Stimulated activated CD4-positive, alpha-beta T cell treated with anti-CD3 and anti-CD28 coated beads, Interleukin-4, amount 100 ng/mL, for 48 hours (primary cell): Measurements from ENCODE around the gene SERPINA4.
"Not testable (repeated sequence)": the region's sequence is repeated elsewhere in the genome, so short reads cannot be mapped to it uniquely, and the experiment has no call there.

ENCODE experiments used
- DNase-seq, 2 donors: peaks; one replicate each; pipeline ENCODE4 v3.0.0-alpha.2; 2020; ENCODE audit warnings: low read depth in 2 of 2

SERPINA4 gene

GRCh38 chr14:94591871-94592270, 30.6 kb downstream of the SERPINA4 start:
- no peak for DNase-seq

- DNase-seq = no peak
These were observed 31.2 kb downstream of the SERPINA4 start for GRCh38 chr14:94592457-94592856.

DNA sequence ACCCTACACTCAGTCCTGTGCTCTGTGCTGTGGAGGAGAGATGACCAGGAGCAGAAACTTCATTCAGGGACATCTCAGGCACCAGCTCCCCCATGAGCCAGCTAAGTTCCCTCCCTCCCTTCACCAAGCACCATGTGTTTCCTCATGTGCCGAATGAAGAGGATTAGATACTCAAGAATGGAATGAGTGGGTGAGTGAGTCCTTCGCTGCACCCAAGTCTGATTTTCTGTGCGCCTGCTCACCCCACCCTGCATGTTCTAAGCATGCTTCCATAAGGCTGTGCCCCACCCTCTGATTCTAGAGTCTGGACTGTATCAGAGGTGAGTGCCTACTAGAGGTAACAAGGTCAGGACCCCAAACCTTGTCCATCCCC, 32.1 kb downstream of the SERPINA4 start:
- no peak for DNase-seq

- DNase-seq = no peak
These were observed 32.6 kb downstream of the SERPINA4 start for GRCh38 chr14:94593749-94594431.

DNA sequence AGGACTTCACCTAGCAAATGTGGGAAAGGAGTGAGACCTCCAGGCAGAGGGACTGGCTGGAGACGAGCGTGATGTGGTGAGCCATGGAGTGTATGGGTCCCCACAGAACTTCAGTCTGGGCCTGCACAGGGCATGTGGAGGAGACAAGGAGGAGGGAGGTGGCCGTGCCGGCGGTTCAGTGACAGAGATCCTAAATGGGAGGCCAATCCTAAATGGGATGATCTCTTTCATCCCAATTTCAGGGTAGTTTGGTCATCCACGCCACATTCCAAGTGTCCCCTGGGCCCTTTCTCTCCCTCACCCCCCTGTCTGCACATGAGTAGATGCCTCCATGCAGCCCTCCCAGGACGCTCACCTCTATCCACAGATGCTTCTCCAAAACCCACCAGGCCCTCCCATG, 33.2 kb downstream of the SERPINA4 start:
- DNase-seq = no peak

GRCh38 chr14:94595912-94596311, 34.7 kb downstream of the SERPINA4 start:
- no peak for DNase-seq

DNA sequence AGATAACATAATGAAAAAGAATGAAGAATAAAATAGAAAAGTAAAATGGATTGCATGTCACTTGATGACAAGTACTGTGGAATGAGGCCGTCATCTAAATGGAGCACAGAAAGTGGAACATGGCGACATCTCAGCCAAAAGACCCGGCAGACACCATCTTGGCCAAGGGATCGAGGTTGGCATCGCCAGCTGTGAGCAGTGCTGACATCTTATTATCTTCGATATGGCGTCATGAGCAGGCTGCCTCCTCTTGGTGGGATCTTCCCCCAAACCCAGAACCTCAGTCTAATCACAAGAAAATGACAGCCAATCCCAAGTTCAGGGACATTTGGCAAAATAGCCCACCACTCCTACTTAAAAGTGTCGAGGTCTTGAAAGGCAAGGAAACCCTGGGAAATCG, 35.1 kb downstream of the SERPINA4 start:
- DNase-seq = no peak

GRCh38 chr14:94597788-94598187, 36.5 kb downstream of the SERPINA4 start:
- no peak for DNase-seq

DNA sequence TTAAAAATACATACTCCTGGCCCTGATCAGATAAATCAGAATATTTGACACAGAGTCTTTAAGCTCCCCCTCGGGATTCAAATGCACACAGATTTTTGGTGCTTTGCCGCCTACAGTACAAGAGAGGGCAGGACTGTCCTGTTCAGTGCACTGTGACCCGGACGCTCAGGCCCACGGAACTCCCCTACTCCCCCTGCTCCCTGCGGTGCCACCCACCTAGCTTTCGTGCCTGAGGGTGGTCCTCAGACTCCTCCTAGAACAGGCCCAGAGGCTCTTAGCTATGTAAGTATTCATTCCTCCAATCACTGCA, 37.2 kb downstream of the SERPINA4 start:
- no peak for DNase-seq

DNA sequence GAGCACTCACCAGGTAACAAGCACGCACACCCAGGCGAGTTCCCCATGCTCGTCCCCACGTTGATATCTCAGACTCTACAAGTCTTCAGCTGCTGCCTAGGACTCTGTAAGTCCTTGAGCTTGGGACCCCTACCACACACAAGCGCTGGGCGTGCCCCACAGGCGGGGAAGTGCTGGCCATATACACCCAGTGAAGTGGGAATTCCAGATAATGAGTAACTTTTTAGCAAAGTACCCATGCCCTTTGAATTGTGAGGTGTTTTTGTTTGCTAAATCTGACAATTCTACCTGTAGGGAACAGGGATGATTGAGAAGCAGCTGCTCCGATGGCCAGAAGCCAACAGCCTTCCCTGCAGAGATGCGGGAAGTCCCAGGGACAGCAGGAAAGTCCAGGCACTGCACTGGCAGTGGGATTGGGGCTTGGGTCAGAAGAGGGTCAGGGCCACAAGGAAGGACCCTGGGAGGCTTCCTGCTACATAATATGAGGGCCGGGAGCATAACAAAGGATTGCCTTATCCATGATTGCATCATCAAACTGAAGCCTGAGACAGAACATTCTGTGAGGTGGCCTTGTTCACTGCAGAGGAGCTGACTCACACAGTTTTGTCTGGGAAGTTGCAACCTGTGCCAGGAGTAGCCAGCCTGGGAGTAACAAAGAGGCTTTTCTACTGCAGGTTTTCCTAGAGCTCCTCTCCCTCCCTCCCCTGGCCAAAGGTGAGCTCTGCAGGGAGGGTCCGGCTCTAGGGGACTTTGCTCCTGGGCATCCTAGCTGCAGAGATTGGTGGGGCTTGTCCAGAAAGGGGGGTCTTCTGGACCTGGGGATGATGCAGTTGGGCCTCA, 37.8 kb downstream of the SERPINA4 start:
- no peak for DNase-seq

DNA sequence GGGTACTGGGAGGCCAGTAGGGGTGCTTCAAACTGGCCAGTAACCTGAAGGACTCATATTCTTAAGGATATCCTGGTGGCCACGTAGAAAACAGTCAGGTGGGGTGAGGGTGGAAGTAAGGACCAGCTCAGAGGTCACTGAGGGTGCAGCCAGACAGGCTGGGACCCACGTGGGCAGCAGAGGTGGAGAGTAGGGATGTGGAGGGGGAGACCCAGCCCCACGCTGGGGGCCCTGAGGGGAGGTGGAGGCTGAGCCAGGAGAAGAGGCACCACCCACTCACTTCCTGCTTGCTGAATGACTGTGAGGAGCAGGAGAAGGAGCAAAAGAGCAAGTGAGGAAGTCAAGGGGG, 38.4 kb downstream of the SERPINA4 start:
- no peak for DNase-seq

DNA sequence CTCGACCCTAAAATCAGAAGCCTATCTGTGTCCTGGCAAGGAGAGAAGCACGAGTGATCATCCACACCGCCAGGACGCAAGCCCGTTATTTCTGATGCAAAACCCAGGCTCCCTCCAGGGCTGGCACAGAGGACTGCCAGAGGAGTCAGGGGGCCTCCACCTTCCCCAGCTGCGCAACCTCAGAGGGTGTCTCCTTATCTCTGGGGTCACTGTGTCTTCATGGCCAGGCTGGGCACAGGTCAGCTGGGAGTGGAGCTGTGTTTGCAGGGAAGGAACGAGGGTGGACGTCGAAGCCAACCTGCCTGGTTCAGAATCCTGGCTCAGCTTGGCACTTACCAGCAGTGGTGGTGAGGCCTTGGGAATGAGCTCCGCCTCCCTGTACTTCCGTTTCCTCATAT, 38.9 kb downstream of the SERPINA4 start:
- DNase-seq = no peak

GRCh38 chr14:94601884-94602391, 40.7 kb downstream of the SERPINA4 start:
- DNase-seq = no peak

DNA sequence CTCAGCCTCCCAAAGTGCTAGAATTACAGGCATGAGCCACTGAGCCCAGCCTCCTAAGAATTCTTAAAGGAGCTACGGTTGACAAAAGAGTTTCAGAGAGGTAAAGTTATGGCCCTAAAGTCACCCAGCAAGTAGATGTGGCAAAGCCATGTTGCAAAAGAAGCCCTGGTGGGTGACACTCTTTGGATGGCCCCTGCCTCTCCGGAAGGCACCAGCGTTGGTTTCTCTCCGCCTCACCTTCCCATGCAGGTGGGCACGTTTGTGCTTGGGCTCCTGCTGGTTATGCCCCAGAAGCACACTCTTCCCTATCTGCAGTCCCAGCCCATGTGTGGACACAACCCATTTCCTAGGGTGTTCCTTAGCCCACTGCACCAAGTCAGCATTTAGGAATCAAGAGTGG, 41.5 kb downstream of the SERPINA4 start:
- DNase-seq = no peak

GRCh38 chr14:94605361-94605760, 44.1 kb downstream of the SERPINA4 start:
- no peak for DNase-seq

- DNase-seq = not testable (repeated sequence)
These were observed 47.7 kb downstream of the SERPINA4 start for GRCh38 chr14:94608966-94609365.

DNA sequence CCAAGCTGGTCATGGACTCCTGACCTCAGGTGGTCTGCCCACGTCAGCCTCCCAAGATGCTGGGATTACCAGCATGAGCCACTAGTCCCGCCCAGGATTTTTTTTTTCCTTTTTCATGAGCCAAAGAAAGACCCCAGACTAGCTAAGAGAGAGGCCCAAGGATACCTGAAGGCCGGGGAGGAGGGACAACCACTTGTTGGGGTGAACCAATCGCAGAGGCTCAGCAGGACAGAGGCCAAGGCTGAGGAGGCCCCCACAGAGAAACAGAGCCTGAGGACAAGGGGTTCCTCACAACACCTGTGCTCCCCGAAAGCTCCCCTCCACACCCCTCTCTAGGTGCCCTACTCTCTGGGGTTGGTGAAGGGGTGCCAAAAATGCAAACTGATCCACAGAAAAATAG, 49.9 kb downstream of the SERPINA4 start:
- DNase-seq = no peak

- DNase-seq = no peak
These were observed 50.9 kb downstream of the SERPINA4 start, which contains the start of gene SERPINA3 for GRCh38 chr14:94612174-94612573. SERPINA3 (plus strand) TSS chr14:94612391; CDS start chr14:94614442, 2,051 bp downstream.

GRCh38 chr14:94612580-94613554, 51.6 kb downstream of the SERPINA4 start:
- DNase-seq = no peak

DNA sequence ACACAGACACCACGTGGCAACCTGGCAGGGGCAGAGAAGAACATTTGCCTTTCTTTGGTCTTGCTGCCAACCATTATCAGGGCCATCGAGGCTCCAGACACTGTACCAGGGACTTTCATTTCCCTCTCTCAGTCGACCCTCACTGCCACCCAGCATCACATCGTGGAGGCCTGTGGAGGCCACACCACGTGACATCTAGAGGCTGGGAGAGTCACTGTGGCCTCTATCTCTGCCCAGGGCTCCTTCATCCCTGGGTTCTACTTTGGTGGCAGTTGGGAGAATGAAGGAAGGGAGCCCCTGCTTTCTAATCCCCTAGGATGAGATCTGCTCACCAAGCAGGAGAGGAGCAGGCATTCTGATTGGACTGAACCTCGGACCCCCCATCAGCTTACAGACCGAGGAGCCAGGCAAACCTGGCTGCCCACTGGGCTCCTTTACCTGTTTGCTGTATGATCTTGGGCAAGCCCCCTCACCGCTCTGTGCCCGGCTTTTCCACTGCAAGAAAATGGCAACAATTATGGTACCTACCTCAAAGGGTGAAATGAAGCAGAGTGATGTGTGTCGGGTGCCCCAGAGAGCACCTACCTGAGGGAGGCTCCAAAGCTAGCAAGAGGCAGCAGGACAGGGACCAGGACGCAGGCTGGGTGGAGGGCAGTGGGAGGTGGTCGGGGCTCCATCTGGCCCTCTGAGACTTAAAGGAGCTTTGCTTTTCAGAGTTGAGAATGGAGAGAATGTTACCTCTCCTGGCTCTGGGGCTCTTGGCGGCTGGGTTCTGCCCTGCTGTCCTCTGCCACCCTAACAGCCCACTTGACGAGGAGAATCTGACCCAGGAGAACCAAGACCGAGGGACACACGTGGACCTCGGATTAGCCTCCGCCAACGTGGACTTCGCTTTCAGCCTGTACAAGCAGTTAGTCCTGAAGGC, 52.7 kb downstream of the SERPINA4 start:
- DNase-seq = no peak

- no peak for DNase-seq
These were observed 53.6 kb downstream of the SERPINA4 start for GRCh38 chr14:94614802-94615201.
